HG02885 (cell line): ENCODE measurements around the gene SPOCK1.

ENCODE experiments used
- ATAC-seq: cut with Tn5 transposase; IDR thresholded peaks from one replicate; pipeline ENCODE4 v1.9.1; 2021; ENCODE audit warnings: mild to moderate bottlenecking; ENCODE audit not compliant: unreplicated experiment, poor library complexity

SPOCK1 gene

DNA sequence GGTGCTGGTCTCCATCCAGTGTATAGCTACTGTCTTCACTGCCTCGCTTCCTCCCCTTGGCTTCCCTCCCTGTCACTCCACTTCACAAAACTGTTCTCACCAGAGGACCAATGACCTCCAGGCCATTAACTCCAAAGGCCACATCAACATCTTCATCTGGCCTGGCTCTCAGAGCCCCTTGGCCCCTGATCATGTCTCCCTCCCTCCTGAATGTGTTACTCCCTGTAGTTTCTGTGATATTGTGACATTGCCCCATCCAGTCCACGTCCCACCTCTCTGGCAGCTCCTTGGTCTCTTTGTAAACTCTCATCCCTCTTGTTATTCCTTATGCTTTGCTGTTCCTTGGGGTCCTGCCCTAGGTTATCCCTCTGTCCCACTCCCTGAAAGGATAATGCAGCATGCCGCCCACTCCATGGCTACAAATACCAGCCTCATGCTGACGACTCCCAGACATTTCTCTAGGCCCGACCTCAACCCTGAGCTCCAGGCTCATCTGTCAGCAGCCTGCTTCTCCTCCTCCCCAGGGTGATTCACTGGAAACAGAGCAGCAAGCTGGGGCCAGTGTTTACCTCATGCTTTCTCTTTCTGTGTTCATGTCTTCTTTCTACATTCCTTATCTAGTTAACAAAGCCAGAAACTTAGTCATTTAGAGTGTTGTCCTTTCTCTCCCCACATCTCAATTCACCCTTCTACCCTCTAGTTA lies 312.2 kb downstream of the SPOCK1 start:
- no peak for ATAC-seq

DNA sequence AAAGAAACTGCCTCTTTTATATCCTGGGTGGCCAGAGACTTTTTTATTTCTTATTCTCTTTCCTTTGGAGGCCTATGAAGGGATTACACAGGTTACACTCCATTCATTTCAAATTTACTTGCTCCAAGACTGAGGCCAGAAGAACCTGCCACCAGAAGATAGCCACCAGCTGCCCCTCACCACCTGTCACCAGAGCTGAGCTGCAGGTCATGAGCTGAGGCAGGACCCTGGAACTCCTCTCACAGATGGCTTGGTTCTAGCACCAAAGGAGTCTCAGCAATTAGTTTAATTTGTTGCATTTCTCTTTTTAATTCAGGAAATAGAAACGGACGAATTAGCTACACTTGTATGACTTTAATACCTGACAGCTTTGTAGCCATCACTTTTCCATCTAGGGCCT lies 313.9 kb downstream of the SPOCK1 start:
- ATAC-seq, result no peak

DNA sequence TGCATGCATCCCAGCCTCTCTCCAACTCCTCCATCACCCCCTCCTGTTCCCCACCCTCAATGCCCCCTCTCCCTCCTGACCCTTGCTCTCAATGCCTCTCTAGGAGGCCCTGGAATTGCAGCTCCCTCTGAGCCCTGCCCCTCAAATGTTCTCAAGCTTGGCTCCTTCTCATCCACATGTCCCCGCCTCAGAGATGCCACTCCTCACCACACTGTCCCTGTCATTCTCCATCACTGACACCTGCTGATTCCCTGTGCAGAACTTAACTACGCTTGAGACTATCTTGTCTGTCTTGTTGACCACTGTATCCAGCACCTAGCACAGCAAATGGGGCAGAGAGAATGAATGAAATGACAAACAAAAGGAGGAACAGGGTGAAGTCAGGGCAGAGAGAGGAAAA lies 314.4 kb downstream of the SPOCK1 start:
- no peak for ATAC-seq

GRCh38 chr5:137182576-137182975 lies 316.6 kb downstream of the SPOCK1 start:
- no peak for ATAC-seq

DNA sequence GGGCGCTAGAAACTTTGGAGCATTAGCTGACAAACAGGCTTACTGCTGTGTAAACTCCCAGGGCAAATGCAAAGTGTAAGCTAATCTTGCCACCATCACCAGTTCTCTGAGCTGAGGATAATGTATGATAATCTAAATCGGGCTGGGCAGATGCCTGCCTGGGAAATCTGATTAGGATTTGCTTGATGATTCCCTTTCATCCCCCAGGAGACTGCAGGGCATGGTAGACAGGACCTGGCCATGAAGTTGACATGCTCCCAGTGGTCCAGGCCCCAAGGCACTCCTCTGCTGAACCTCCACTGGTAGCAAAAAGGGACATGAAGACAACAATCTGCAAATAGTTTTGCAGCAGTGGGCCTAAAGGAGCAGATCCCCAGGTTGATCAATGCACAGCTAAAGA lies 317.5 kb downstream of the SPOCK1 start:
- ATAC-seq, result no peak

GRCh38 chr5:137179203-137179602 lies 319.9 kb downstream of the SPOCK1 start:
- no peak for ATAC-seq

GRCh38 chr5:137176609-137177008 lies 322.5 kb downstream of the SPOCK1 start:
- ATAC-seq, result no peak

- no peak for ATAC-seq
Measured at GRCh38 chr5:137176126-137176525, 323.0 kb downstream of the SPOCK1 start.

DNA sequence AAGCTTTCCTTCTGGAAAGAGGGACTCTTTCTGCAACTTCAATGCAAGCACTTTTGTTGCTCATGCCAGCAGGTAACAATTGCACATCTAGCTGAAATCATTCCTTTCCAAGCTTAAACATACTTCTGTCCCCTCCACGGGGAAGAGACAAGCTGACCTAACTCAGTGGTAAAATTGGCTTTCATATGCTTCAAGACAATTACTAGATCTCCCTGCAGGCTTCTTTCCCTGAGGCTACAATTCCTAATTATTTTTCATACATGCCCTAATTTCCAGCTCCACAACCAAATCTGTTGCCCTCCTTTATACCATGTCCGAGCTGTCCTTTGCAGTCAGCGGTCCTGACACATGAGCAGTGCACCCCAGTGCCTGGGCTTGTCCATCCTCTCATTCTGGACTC lies 324.9 kb downstream of the SPOCK1 start:
- no peak for ATAC-seq

DNA sequence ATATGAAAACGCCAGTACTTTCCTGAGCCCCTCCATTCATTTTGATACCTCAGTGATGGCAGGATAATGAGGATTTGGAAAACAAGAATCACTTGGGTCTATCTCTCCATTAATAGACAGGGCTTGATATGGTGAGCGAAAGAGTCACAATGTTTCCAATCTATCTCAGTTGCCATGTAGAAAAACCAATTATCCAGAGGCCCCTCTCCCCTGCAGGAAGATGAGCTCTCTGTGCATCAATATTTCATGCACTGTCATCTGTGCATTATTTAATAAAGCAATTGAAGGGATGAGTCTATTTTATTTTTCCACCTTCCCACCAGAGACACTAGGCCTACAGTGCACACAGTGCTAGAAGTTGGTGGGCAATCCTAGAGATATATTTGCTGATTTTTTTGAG lies 326.9 kb downstream of the SPOCK1 start:
- no peak for ATAC-seq

DNA sequence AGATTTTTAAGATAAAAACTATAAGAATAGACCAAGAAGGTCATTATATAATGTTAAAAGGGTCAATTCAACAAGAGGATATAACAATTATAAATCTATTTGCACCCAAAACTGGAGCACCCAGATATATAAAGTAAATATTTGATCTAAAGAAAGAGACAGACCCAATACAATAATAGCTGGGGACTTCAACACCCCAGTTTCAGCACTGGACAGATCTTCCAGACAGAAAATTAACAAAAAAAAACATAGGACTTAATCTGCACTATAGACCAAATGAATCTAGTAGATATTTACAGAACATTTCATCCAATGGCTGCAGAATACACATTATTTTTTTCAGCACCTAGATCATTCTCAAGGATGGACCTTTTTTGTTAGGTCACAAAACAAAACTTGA lies 331.9 kb downstream of the SPOCK1 start:
- ATAC-seq, result no peak

DNA sequence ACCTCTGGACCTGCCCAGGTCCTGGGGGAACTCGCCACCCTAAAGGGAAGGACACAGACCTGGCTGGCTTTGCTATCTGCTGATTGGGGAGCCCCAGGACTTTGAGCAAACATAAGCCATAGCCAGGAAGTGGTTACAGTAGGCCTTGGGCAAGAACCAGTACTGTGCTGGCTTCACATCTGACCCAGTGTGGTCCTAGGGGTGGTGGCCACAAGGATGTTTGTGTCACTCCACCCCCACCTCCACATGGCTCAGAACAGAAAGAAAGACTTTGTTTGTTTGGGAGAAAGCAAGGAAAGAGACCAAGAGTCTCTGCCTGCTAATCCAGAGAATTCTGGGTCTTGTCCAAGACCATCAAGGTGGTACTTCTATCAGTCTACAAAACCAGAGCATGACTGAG lies 334.2 kb downstream of the SPOCK1 start:
- no peak for ATAC-seq

- ATAC-seq, result no peak
Measured at GRCh38 chr5:137164536-137164935, 334.6 kb downstream of the SPOCK1 start.

DNA sequence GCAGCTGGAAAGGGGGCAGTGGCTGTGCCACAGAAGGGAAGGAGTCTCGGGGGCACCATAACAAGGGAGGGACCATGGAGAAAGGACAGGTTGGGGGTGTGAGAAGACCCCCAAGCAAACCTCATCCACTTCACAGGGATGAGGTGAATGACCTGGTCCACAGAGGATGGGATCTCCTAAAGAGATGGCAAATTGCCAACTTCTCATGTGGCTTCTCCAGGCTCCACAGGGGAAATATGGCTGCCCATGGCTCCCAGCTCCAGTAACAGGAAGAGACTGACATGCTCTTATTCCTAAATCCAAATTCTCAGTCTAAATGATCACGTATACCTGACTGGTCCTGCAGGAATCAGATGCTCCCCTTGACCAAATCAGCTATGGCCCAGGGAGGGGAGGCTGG lies 340.4 kb downstream of the SPOCK1 start:
- ATAC-seq, result no peak

DNA sequence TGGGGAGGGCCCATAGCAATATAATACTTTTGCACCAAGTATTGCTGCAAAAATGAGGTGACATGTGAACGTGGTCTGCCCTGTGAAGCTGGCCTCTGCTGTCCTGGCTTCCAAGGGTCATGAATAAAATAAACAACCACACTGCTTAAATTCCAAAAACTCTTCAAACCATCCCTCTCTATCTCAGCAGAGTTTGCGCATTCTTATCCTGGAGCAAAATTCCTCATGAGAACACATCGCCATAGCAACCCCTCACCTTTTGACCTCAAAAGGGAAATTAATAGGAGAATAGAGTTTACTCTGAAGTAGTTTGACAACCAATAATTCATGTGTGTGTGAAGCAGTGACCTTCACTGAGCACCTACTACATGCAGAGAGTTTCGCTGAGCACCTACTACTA lies 342.9 kb downstream of the SPOCK1 start:
- ATAC-seq, result no peak

DNA sequence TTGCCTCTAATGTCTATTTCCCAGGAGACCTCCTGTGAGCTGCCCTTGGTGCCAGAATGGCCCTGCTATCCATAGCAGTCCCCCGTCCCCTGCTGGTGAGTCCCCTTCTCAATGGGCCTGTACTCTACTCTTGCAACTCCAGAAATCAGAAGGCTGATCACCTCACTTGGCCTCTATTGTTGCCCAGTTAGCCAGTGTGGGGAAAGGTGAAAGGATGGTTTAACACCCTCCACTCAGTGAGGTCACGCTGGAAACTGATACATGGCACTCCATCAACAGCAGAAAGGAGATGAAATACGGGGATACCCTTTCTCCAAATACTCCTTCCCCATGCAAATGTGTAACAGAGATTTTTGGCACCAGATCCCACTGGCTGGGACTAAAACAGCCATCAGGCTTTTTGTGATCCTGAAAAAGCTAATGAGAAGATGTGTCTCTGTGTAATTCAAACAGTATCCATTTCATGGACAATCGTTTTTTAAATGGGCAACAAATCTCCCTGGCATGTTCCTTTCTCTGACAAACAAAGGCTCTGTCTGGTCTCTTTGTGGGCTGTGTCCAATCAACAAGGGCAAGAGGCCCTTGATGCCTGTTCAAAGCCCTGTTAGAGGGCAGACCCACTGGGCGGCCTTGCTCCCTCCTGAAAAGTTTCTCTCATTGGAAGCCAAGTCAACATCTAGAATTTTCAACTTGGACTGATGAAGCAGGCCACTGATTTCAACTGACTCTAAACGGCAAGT lies 343.7 kb downstream of the SPOCK1 start:
- ATAC-seq, result no peak

GRCh38 chr5:137152616-137153015 lies 346.5 kb downstream of the SPOCK1 start:
- ATAC-seq, result no peak

GRCh38 chr5:137148655-137149054 lies 350.5 kb downstream of the SPOCK1 start:
- ATAC-seq, result no peak

GRCh38 chr5:137148159-137148558 lies 351.0 kb downstream of the SPOCK1 start:
- no peak for ATAC-seq

GRCh38 chr5:137147346-137147745 lies 351.8 kb downstream of the SPOCK1 start:
- ATAC-seq, result no peak

GRCh38 chr5:137146402-137146890 lies 352.7 kb downstream of the SPOCK1 start:
- no peak for ATAC-seq

DNA sequence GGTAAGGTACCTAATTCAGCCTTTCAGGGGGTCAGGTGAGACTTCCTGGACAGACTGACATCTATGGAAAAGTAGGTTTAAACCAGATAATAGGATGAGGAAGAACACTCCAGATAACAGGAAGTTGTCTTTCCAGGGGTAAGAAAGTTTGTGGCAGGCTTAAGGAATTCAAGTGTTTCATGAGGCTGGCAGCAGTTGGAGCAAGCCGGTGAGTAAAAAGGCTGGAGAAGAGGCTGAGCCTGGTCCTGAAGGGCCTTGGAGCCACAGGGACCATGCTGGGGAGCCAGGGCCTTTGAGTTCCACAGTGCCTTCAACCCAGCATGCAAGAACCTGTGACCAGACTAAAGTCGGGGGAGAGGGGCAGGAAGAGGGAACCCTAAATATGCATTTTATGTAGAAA lies 353.4 kb downstream of the SPOCK1 start:
- ATAC-seq, result no peak
